GM12874 (cell line): ENCODE results near the gene LMO1.

Source experiments
- TF ChIP-seq, protein P1 (sequence below): IDR thresholded peaks from 2 replicates; pipeline ENCODE4 v1.5.1; 2011; ENCODE audit warnings: low read depth, mild to moderate bottlenecking, control low read depth, low read length, moderate library complexity; ENCODE audit not compliant: insufficient read depth

The LMO1 gene

DNA sequence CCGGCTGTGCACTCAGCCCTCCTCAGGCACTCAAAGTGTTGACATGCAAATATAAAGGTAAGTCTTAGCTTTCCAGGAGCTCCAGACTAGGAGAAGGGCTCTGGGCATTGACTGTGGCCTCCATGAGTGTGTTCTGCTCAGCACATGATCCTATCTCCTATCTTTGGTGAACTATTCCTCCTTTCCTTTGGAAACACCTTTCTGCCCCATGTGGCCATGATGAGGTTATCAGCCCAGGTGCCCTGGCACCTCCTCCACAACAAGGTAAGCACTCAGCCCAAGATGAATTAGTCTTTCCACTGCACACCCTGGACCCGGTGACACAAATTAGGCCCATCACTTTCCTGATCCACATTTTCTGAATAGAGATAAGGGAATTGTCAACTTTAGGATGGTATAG, 37.9 kb upstream of the LMO1 start:
- TF ChIP-seq, protein P1, sequence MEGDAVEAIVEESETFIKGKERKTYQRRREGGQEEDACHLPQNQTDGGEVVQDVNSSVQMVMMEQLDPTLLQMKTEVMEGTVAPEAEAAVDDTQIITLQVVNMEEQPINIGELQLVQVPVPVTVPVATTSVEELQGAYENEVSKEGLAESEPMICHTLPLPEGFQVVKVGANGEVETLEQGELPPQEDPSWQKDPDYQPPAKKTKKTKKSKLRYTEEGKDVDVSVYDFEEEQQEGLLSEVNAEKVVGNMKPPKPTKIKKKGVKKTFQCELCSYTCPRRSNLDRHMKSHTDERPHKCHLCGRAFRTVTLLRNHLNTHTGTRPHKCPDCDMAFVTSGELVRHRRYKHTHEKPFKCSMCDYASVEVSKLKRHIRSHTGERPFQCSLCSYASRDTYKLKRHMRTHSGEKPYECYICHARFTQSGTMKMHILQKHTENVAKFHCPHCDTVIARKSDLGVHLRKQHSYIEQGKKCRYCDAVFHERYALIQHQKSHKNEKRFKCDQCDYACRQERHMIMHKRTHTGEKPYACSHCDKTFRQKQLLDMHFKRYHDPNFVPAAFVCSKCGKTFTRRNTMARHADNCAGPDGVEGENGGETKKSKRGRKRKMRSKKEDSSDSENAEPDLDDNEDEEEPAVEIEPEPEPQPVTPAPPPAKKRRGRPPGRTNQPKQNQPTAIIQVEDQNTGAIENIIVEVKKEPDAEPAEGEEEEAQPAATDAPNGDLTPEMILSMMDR = no peak

- TF ChIP-seq, protein P1 = no peak
These were observed 35.4 kb upstream of the LMO1 start for GRCh38 chr11:8298801-8299786.

- TF ChIP-seq, protein P1 = no peak
These were observed 34.2 kb upstream of the LMO1 start for GRCh38 chr11:8297781-8298440.

GRCh38 chr11:8296872-8297271, 33.2 kb upstream of the LMO1 start:
- TF ChIP-seq, protein P1 = no peak

DNA sequence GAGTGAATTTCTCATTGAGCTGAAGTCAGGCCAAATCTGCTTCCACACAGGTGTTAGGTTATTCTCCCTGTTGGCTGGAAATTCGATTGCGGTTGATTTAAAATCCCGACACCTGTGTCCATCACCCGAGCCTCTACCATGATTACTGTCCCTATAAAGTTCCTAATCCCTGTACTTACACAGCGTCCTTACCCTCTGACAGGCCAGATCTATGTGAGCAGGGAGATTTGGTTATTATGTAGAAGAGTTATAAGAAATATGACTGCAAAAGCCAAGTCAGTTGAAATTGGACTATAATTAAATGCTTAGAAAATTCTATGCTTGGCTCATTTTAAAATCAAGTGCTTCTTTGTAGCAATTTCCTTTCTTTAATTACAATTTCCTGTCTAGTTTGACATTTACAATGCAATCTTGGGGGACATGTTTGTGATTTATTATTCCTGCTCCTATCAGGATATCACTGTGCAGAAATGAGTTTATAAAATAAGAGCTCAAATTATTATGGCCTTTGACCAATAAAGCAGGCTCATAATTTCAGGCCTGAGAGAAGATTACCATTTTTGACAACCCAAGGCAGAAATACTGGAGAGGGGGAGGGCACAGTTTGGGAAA, 32.5 kb upstream of the LMO1 start:
- TF ChIP-seq, protein P1 = no peak

GRCh38 chr11:8294251-8294935, 30.7 kb upstream of the LMO1 start:
- TF ChIP-seq, protein P1 = no peak

GRCh38 chr11:8293171-8293570, 29.5 kb upstream of the LMO1 start:
- TF ChIP-seq, protein P1 = no peak
